A549 treated with AZD9567 at 1 μM for 4 hours (cell line): ENCODE measurements around the gene NFE2L2. TPM values are rescaled to one million over a fixed set of nuclear protein-coding genes. Genes with fewer than 3 reads are reported as not detected.

Experiments
- total RNA-seq: library from RNA; stranded (reverse); fragments of 200-300 nt; extraction: Qiagen RNA extraction; gene quantifications from 5 replicates; pipeline ENCODE4 v1.2.3, GENCODE V29; 2022; ENCODE audit not compliant: insufficient read depth

Gene NFE2L2
- total RNA-seq: 39.1 to 54.8 TPM (median 41.5 TPM) in 5 replicates

DNA sequence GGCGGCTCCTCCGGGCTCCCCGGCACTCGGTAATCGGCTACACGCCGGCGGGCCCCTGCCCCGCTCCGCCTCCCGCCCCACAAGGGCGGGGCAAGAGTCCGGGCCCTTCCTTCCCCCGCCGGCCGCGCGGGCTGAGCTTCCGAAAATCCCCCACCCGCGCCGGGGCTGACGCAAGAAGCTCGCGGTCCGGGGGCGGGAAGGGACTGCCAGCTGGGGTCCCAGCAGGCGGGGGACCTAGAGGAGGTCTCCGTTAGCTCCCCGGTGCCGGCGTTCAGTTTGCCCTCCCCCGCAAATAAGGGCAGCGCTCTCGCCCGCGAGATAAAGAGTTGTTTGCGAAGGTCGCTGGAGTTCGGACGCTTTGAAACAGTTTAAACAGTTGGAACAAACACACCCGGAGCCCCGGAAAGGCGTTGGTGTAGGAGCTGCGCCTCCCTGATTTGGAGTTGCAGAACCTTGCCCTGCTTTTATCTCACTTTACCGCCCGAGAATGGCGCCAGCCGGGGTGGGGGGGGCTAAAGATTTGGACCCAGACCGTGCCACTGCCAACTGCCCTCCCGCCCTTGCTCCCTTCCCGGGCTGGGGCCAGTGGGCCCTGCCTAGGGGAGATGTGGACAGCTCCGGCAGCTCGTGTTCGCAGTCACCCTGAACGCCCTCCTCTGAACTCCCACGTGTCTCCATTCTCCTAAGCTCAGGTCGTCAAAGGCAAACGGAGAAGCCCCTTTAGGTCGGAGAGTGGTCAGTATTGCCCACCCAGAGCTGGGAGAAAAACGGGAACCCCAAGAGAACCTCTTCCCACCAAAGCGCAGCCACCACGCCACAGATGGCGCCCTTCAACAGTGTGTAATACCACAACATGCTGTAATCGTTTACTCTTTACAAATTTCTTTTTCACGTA lies at the start of gene NFE2L2:
Gene NFE2L2, minus strand, starts transcription at position 35 of the 895 bp plus-strand sequence. CDS start 151 bp downstream, outside the sequence.

DNA sequence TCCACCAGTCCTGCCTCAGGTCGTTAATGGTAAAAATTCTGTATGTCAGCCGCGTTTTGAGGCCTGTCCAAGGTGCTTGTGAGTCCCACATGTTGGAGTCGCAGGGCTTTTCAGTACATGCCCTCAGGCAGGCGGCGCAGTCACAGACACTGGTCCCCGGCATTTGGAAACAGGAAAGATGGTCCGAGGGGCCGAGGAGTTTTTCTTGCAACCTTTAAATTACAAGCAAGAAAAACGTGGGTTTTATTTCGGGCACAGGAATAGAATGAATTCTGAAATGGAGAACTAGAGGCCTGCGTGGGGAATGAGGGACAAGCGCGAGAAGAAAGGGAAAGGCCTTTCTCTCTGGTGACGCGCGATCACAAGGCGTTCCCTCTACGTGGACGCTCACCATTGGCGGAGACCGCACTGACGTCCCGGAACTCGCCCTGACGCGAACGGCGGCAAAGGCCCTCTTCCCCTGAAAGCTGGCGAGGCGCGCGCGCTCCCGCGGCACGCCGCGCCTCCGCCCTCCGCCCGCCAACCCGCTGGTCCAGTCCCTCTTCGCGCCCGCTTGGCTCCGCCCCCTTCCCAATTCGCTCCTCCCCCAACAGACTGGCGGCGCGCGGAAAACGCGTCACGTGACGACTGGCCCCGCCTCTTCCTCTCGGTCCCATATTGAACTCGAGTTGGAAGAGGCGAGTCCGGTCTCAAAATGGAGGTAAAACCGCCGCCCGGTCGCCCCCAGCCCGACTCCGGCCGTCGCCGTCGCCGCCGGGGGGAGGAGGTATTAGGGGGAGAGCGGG lies 52.2 kb downstream of the NFE2L2 start, which contains the start of gene HNRNPA3:
Gene HNRNPA3, plus strand, starts transcription at position 689 of the 785 bp plus-strand sequence. Its CDS starts 6 bp downstream, at position 695.

Other genes with a start within 250 kb of the NFE2L2 start
- 314 to 379 TPM (median 316 TPM) in 5 replicates for gene HNRNPA3, start 51.9 kb downstream of the NFE2L2 start, total RNA-seq
- gene AGPS, start 128.0 kb upstream of the NFE2L2 start, total RNA-seq: 33.7 to 46.4 TPM (median 38.9 TPM) in 5 replicates